ENCODE data around the gene COBL.

COBL gene

GRCh38 chr7:51158211-51158610 is 158.4 kb downstream of the COBL start:
- H3K4me1 ChIP-seq (ENCODE audit: insufficient read depth, low read length, poor library complexity, severe bottlenecking), result no peaks in the 10 kb centered on the region
- no peaks in the 10 kb centered on the region for H3K9me2 ChIP-seq (replicated peaks; ENCODE audit: low read depth, low read length)
- no peaks in the 10 kb centered on the region for H3K27me3 ChIP-seq (ENCODE audit: insufficient read depth, low read length, poor library complexity, severe bottlenecking)
- no peaks in the 10 kb centered on the region for H3K9me3 ChIP-seq (ENCODE audit: insufficient read depth, low read depth, low read length)
- no peaks in the 10 kb centered on the region for H4K20me1 ChIP-seq (ENCODE audit: insufficient read depth, low read length, poor library complexity, severe bottlenecking)
- H3K4me3 ChIP-seq (ENCODE audit: low read length, poor library complexity, severe bottlenecking), result no peak overlapping the region
- H3K36me3 ChIP-seq (ENCODE audit: insufficient read depth, low read length), result no peaks in the 10 kb centered on the region
- H3K4me2 ChIP-seq (ENCODE audit: low read depth, low read length, poor library complexity, severe bottlenecking), result no peak overlapping the region
- H2AFZ ChIP-seq (ENCODE audit: low read length), result no peak overlapping the region
- no peak for TF ChIP-seq EZH2phosphoT487 (IDR thresholded peaks at IDR 0.05; ENCODE audit: borderline replicate concordance)
- no peak for TF ChIP-seq CTCF (conservative IDR thresholded peaks at IDR 0.05; ENCODE audit: low read length)
- H3K9ac ChIP-seq (ENCODE audit: low read depth, low read length, poor library complexity, severe bottlenecking), result no peak overlapping the region
- no peaks in the 10 kb centered on the region for H3K79me2 ChIP-seq (ENCODE audit: insufficient read depth, low read length)
- H3F3A ChIP-seq (ENCODE audit: low read depth), result no peaks in the 10 kb centered on the region

- Histone ChIP-seq H4K20me1 (ENCODE audit: insufficient read depth, low read length, poor library complexity, severe bottlenecking) (no peaks in the 10 kb centered on the region), H3K79me2 (ENCODE audit: insufficient read depth, low read length) (no peaks in the 10 kb centered on the region), H3K9ac (ENCODE audit: low read depth, low read length, poor library complexity, severe bottlenecking) (no peak overlapping the region), H3K9me3 (ENCODE audit: insufficient read depth, low read depth, low read length) (no peaks in the 10 kb centered on the region), H3K4me3 (ENCODE audit: low read length, poor library complexity, severe bottlenecking) (no peak overlapping the region), H3K4me2 (ENCODE audit: low read depth, low read length, poor library complexity, severe bottlenecking) (no peak overlapping the region), H3K9me2 (replicated peaks; ENCODE audit: low read depth, low read length) (no peaks in the 10 kb centered on the region), H3K4me1 (ENCODE audit: insufficient read depth, low read length, poor library complexity, severe bottlenecking) (no peaks in the 10 kb centered on the region), H3K36me3 (ENCODE audit: insufficient read depth, low read length) (no peaks in the 10 kb centered on the region), H3F3A (ENCODE audit: low read depth) (no peaks in the 10 kb centered on the region), H2AFZ (ENCODE audit: low read length) (no peak overlapping the region), H3K27me3 (ENCODE audit: insufficient read depth, low read length, poor library complexity, severe bottlenecking) (no peaks in the 10 kb centered on the region)
- no peak for TF ChIP-seq CTCF (conservative IDR thresholded peaks at IDR 0.05; ENCODE audit: low read length)
- TF ChIP-seq EZH2phosphoT487 (IDR thresholded peaks at IDR 0.05; ENCODE audit: borderline replicate concordance), result no peak
Observed at GRCh38 chr7:51154201-51154600, 162.4 kb downstream of the COBL start.

GRCh38 chr7:51152706-51153200 is 163.9 kb downstream of the COBL start:
- Histone ChIP-seq H3K36me3 (ENCODE audit: insufficient read depth, low read length) (no peaks in the 10 kb centered on the region), H3K27me3 (ENCODE audit: insufficient read depth, low read length, poor library complexity, severe bottlenecking) (no peaks in the 10 kb centered on the region), H3K9me3 (ENCODE audit: insufficient read depth, low read depth, low read length) (no peaks in the 10 kb centered on the region), H3K4me2 (ENCODE audit: low read depth, low read length, poor library complexity, severe bottlenecking) (no peak overlapping the region), H4K20me1 (ENCODE audit: insufficient read depth, low read length, poor library complexity, severe bottlenecking) (no peaks in the 10 kb centered on the region), H3K4me1 (ENCODE audit: insufficient read depth, low read length, poor library complexity, severe bottlenecking) (no peaks in the 10 kb centered on the region), H3K79me2 (ENCODE audit: insufficient read depth, low read length) (no peaks in the 10 kb centered on the region), H3K9me2 (replicated peaks; ENCODE audit: low read depth, low read length) (no peaks in the 10 kb centered on the region), H3K4me3 (ENCODE audit: low read length, poor library complexity, severe bottlenecking) (no peak overlapping the region), H3K9ac (ENCODE audit: low read depth, low read length, poor library complexity, severe bottlenecking) (no peak overlapping the region), H2AFZ (ENCODE audit: low read length) (no peak overlapping the region), H3F3A (ENCODE audit: low read depth) (no peaks in the 10 kb centered on the region)
- TF ChIP-seq CTCF (conservative IDR thresholded peaks at IDR 0.05; ENCODE audit: low read length) (no peak), EZH2phosphoT487 (IDR thresholded peaks at IDR 0.05; ENCODE audit: borderline replicate concordance) (no peak)

All from Loucy (cell line).